ENCODE results near the gene CADPS2.

GRCh38 chr7:122709930-122710646, 176.2 kb downstream of the CADPS2 start:
- TF ChIP-seq CTCF (IDR thresholded peaks at IDR 0.05; ENCODE audit: insufficient read depth, low read length) (no peak), POLR2AphosphoS5 (IDR thresholded peaks at IDR 0.05; ENCODE audit: low read depth) (no peak), SPI1 (IDR thresholded peaks at IDR 0.05; ENCODE audit: borderline replicate concordance, low read depth) (no peak)

Measured in HL-60 (cell line).